ENCODE results near the gene SLC9C1.
A peak's percentile ranks its signal among the peaks of the same experiment; 100 is the strongest.

SLC9C1 gene

GRCh38 chr3:112334691-112335433 lies 40.8 kb upstream of the SLC9C1 start:
- no peak for TF ChIP-seq CTCF (IDR thresholded peaks at IDR 0.05; ENCODE audit: low read depth, low read length)
- DNase-seq (ENCODE audit: extremely low read depth, low read depth): no peak

DNA sequence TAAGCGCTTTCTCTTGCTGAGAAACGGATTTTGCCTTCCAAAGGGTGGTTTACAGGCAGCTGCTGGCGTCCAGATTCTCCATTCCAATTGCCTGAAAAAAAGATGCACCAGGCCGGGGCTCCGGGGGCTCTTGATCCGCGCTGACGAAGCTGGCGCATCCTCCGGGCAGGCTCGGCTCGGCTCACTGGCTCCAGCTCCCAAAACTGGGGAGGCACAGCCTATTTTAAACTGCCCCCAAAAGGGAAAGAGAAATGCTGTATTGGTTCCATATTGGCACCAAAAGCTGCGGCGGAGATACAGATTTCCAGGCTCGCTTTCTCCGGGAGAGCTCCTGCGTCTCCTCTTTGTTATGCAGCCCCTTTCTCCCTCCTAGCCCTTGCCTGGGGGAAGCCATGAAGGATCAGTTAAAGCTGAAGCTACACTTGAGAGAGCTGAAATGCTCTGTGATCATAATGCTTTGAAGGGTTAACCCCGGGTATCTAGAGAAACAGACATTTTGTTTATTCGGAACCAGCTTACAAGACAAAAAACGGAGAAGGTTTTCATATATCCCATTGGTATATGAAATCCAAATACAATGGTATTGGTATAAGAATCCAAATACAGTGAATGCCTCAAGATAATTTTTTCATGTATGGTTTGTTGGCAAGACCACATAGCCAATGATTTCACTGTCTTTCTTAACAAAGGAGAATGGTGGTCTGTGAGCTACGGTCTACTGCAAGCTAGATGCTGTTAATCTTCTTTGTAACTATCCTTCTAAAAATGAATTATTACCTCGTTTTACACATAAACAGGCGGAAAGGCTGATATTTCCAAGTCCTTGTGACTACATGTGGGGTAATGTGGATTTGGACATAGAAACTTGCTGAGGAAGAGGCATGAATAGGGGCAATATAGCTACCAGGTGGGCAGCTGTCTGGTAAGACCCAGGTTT lies 39.6 kb upstream of the SLC9C1 start:
- no peak for TF ChIP-seq CTCF (IDR thresholded peaks at IDR 0.05; ENCODE audit: low read depth, low read length)
- DNase-seq (ENCODE audit: extremely low read depth, low read depth): no peak

DNA sequence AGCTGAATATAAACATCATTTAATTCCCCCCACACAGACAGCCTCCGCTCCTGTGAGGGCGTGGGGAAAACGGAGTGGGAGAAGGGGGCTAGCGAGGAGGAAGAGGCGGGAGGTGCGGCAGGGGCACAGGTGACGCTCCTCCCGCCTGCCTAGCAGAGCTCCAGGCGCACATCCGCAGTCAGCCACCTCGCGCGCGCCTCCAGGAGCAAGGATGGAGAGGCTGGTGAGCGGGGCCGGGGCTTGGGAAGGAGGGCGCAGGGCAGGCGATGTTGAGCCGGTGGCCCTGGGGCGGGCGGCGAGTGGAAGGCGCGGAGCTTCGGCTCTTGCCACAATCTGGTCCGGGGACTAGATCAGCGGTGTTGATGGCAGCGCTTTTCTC lies 39.0 kb upstream of the SLC9C1 start, which contains the start of gene CD200:
CD200 (plus strand) TSS at position 155 of the 379 bp plus-strand sequence; CDS start at position 212, 57 bp downstream.
- no peak for TF ChIP-seq CTCF (IDR thresholded peaks at IDR 0.05; ENCODE audit: low read depth, low read length)
- DNase-seq (ENCODE audit: extremely low read depth, low read depth): no peak

GRCh38 chr3:112331851-112332250 lies 37.8 kb upstream of the SLC9C1 start:
- TF ChIP-seq CTCF (IDR thresholded peaks at IDR 0.05; ENCODE audit: low read depth, low read length): no peak
- DNase-seq (ENCODE audit: extremely low read depth, low read depth): no peak

DNA sequence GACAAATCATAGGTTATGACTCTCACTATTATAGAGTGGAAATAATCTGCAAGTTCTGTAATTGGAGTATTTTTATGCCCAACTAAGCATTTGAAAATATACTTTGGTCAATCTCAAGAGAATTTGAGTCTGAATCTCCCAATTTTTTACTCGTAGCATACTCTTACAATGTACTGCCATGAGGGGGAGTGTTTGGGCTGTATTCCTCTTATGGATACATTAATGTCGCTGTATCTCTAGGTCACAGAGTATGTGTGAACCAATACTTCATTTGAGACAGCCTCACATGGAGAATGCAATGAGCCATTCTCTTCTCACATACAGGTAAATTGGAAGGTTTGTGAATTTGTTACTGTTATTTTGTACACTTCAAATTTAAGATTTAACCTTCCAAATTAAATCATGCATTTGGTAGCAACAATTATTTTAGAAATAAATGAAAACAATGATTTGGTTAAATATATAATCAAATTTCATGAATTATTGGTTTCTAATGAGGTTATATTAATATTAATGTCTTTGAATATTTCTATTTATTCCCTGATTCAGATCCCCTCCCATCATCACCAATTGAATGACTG lies 33.4 kb upstream of the SLC9C1 start:
- DNase-seq (ENCODE audit: extremely low read depth, low read depth): peak; percentile 14
- TF ChIP-seq CTCF (IDR thresholded peaks at IDR 0.05; ENCODE audit: low read depth, low read length): peak; percentile 71

DNA sequence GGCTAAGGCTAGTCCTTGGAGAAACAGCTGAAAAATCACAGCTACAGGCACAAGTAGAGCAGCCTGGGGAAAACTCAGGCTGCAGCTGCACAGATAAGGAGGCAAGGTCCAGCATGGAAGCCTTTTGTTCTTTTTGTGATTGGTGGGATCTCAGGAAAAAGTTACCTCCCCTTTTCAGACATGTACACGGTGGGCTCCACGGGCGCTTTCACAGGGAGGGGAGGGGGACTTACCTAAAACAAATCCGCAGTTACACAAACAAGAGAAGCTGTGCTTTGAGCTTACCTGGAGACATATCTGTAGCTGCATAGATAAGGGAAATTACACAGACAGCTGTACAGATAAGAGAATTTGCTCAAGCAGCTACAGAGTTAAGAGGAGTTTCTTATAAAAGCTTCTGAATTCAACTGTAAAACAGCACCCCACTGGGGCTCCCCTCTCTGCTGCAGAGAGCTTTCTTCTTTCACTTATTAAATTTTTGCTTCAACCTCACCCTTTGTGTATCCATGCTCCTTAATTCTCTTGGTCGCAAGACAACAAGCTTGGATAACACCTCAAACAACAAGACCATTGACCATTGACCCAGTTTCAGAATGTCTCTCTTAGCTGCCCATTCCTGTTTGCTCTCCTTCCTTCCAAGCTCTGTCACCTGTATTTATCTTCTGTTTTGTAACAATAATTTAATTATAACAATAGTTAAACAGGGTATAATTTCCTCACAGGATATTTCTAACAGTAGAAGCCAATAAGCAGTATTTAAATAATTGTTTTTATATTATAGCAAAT lies 28.0 kb upstream of the SLC9C1 start:
- no peak for DNase-seq (ENCODE audit: extremely low read depth, low read depth)
- TF ChIP-seq CTCF (IDR thresholded peaks at IDR 0.05; ENCODE audit: low read depth, low read length): no peak

All from AG09319 (cell line).